OCI-LY3 (cell line): ENCODE data around the gene SMARCD2.

Experiments used
- EZH2phosphoT487 ChIP-seq: fragments of 200-600 bp; shearing (Covaris generic); IDR thresholded peaks from 2 replicates; pipeline ENCODE4 v1.6.1; 2018; ENCODE audit warnings: antibody characterized with exemption, mixed run types, low read depth
- TF ChIP-seq, protein P1 (sequence below): fragments of 200-600, 300-600 bp; sonication (generic); IDR thresholded peaks from 2 replicates; pipeline ENCODE4 v1.5.1; 2014; ENCODE audit warnings: antibody characterized with exemption, low read length, low read depth

- TF ChIP-seq, protein P1, sequence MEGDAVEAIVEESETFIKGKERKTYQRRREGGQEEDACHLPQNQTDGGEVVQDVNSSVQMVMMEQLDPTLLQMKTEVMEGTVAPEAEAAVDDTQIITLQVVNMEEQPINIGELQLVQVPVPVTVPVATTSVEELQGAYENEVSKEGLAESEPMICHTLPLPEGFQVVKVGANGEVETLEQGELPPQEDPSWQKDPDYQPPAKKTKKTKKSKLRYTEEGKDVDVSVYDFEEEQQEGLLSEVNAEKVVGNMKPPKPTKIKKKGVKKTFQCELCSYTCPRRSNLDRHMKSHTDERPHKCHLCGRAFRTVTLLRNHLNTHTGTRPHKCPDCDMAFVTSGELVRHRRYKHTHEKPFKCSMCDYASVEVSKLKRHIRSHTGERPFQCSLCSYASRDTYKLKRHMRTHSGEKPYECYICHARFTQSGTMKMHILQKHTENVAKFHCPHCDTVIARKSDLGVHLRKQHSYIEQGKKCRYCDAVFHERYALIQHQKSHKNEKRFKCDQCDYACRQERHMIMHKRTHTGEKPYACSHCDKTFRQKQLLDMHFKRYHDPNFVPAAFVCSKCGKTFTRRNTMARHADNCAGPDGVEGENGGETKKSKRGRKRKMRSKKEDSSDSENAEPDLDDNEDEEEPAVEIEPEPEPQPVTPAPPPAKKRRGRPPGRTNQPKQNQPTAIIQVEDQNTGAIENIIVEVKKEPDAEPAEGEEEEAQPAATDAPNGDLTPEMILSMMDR = no peak
- TF ChIP-seq EZH2phosphoT487 = no peak
Observed at GRCh38 chr17:63798572-63799106, 43.8 kb downstream of the SMARCD2 start.
